ENCODE data around the gene ACTR3C. TPM values are rescaled to one million over a fixed set of nuclear protein-coding genes. Genes with fewer than 3 reads are reported as not detected.

The ACTR3C gene
- total and polyA plus RNA-seq, 10 of the 15 experiments (the other 5 are each of a cell fraction or from before 2014, with no cell fraction given), result 2.0 to 10.2 (median 6.3) TPM

DNA sequence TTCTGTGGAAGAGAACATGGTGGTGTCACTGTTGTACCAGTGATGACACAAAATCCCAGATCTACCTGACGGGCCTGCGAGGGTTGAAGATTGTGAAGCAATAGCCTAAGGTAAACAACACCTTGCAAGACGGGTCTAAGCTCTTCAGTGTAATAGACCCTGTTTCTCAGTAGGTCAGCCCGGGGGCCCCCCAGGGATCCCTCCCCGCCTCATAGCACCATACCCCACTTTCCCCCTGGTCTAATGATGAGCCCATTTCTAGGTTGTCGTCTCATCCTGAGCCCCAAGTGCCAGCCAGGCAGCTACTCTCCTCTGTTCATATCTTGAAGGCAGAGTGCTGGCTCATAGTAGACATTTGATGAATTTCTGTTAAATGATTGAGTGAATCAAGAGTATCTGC, 2.6 kb upstream of the ACTR3C start:
- Histone ChIP-seq H4K20me1 (ENCODE audit: control insufficient read depth, insufficient read depth) (no peaks in the 10 kb centered on the region), H3K9ac (ENCODE audit: control insufficient read depth, insufficient read depth, low read length) (no peak overlapping the region), H3K27ac (ENCODE audit: control insufficient read depth, insufficient read depth) (no peak overlapping the region), H2AFZ (ENCODE audit: control insufficient read depth, low read depth, low read length) (no peak overlapping the region), H3K9me3 (replicated peaks; ENCODE audit: control insufficient read depth, insufficient read depth, low read length) (no peaks in the 10 kb centered on the region), H3K4me2 (ENCODE audit: control insufficient read depth, insufficient read depth) (peak overlapping the region; percentile 14; the same call in 1 of the 2 replicates), H3K79me2 (ENCODE audit: control insufficient read depth, insufficient read depth, low read length) (peaks cover 36% of the 10 kb centered on the region), H3K4me3 (no peak overlapping the region), H3K27me3 (replicated peaks in 1 of 2; ENCODE audit: control insufficient read depth in 2 of 2, insufficient read depth in 2 of 2, low read length in 1 of 2) (no peaks in the 10 kb centered on the region), H3K36me3 (ENCODE audit: control insufficient read depth in 2 of 2, insufficient read depth in 2 of 2, low read length in 1 of 2) (peaks cover 6 to 17% of the 10 kb centered on the region in 2 experiments), H3K4me1 (ENCODE audit: control insufficient read depth, insufficient read depth, low read length) (peaks cover 9% of the 10 kb centered on the region; the same call in 1 of the 2 replicates)
- in situ Hi-C loops (cut with MboI) (no loop called here), intact Hi-C loops (cut with micrococcal nuclease; ENCODE audit: unreplicated experiment) (no loop called here)
- BruUV-seq (replicated peaks), result no TSS peak
- ATAC-seq, result no peak
- RAD21 ChIA-PET (ENCODE audit: unreplicated experiment), result interaction anchor here (0.8 to 1.1 kb wide), 4 partner anchors 29 to 127 kb away, joined by 3 to 7 read pairs (median 4); no protein-coding TSS in a partner anchor
- 89% methylated on average over 6 of the region's 6 CpGs for WGBS (ENCODE audit: insufficient coverage, insufficient replicate concordance, low lambda C conversion rate, missing lambda C conversion rate)
- DNase-seq (ENCODE audit: low read depth, low spot score), result no peak
- POLR2A ChIA-PET, result interaction anchor here (1.2 kb wide), 1 partner anchor 13 kb away, joined by 4 read pairs; no protein-coding TSS in a partner anchor
- SMC1A ChIA-PET (ENCODE audit: uncharacterized antibody, unreplicated experiment), result interaction anchor here (1.0 to 2.0 kb wide), 2 partner anchors 18 to 44 kb away, joined by 3 to 7 read pairs; no protein-coding TSS in a partner anchor
- FAIRE-seq, result no peak
- TF ChIP-seq, protein P1, sequence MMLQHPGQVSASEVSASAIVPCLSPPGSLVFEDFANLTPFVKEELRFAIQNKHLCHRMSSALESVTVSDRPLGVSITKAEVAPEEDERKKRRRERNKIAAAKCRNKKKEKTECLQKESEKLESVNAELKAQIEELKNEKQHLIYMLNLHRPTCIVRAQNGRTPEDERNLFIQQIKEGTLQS (IDR thresholded peaks at IDR 0.05; ENCODE audit: borderline replicate concordance, extremely low read depth, low read depth, low read length), result no peak
- TF ChIP-seq BRCA1 (IDR thresholded peaks at IDR 0.05; ENCODE audit: low read depth, low read length) (no peak), TAF1 (IDR thresholded peaks at IDR 0.05; ENCODE audit: borderline replicate concordance, low read depth, low read length) (no peak), NFYA (IDR thresholded peaks at IDR 0.05; ENCODE audit: borderline replicate concordance, low read depth, low read length) (no peak), CREM (IDR thresholded peaks at IDR 0.05; ENCODE audit: low read depth) (no peak), ZSCAN29 (IDR thresholded peaks at IDR 0.05) (no peak), SREBF1 (IDR thresholded peaks at IDR 0.05; ENCODE audit: low read length) (no peak), SMARCA5 (IDR thresholded peaks at IDR 0.05) (no peak), EGR1 (IDR thresholded peaks at IDR 0.05; ENCODE audit: borderline replicate concordance in 1 of 2, low read depth in 2 of 2, low read length in 2 of 2) (no peak), CBX5 (IDR thresholded peaks at IDR 0.05; ENCODE audit: low read depth) (no peak), MYC (IDR thresholded peaks at IDR 0.05; ENCODE audit: insufficient read depth, insufficient read length, insufficient replicate concordance, low read length, severe bottlenecking) (no peak), RBBP5 (conservative IDR thresholded peaks at IDR 0.05) (no peak), CBX3 (IDR thresholded peaks at IDR 0.05; ENCODE audit: borderline replicate concordance, low read depth) (no peak), POLR2AphosphoS5 (IDR thresholded peaks at IDR 0.05; ENCODE audit: low read length) (no peak), NFXL1 (IDR thresholded peaks at IDR 0.05; ENCODE audit: borderline replicate concordance) (no peak)
- TF ChIP-seq, protein P2, sequence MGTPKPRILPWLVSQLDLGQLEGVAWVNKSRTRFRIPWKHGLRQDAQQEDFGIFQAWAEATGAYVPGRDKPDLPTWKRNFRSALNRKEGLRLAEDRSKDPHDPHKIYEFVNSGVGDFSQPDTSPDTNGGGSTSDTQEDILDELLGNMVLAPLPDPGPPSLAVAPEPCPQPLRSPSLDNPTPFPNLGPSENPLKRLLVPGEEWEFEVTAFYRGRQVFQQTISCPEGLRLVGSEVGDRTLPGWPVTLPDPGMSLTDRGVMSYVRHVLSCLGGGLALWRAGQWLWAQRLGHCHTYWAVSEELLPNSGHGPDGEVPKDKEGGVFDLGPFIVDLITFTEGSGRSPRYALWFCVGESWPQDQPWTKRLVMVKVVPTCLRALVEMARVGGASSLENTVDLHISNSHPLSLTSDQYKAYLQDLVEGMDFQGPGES (IDR thresholded peaks at IDR 0.05), result no peak
- TF ChIP-seq, protein P3, sequence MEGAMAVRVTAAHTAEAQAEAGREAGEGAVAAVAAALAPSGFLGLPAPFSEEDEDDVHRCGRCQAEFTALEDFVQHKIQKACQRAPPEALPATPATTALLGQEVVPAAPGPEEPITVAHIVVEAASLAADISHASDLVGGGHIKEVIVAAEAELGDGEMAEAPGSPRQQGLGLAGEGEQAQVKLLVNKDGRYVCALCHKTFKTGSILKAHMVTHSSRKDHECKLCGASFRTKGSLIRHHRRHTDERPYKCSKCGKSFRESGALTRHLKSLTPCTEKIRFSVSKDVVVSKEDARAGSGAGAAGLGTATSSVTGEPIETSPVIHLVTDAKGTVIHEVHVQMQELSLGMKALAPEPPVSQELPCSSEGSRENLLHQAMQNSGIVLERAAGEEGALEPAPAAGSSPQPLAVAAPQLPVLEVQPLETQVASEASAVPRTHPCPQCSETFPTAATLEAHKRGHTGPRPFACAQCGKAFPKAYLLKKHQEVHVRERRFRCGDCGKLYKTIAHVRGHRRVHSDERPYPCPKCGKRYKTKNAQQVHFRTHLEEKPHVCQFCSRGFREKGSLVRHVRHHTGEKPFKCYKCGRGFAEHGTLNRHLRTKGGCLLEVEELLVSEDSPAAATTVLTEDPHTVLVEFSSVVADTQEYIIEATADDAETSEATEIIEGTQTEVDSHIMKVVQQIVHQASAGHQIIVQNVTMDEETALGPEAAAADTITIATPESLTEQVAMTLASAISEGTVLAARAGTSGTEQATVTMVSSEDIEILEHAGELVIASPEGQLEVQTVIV (IDR thresholded peaks at IDR 0.05; ENCODE audit: borderline replicate concordance, partially characterized antibody), result no peak
- CTCF ChIA-PET, result interaction anchor here (1.0 to 2.3 kb wide), 3 partner anchors 30 to 91 kb away, joined by 4 to 5 read pairs (median 5); no protein-coding TSS in a partner anchor
